Mucosa of descending colon (tissue), 3 donors: Measurements from ENCODE around the gene MRGPRF. TPM values are rescaled to one million over a fixed set of nuclear protein-coding genes. Genes with fewer than 3 reads are reported as not detected.

ENCODE experiments used
- ATAC-seq: fragments of 200-7000 bp; cut with Tn5 transposase; one replicate; pipeline ENCODE4 v1.9.1; 2020; ENCODE audit warnings: mild to moderate bottlenecking, moderate library complexity
- DNase-seq, 3 donors: peaks; one replicate each; pipeline ENCODE4 v3.0.0-alpha.2; 2020
- H3K36me3 ChIP-seq: fragments of 200-600 bp; one replicate; pipeline ENCODE4 v1.8.0; 2021; ENCODE audit warnings: low read depth, mild to moderate bottlenecking
- H3K4me1 ChIP-seq: fragments of 200-600 bp; one replicate; pipeline ENCODE4 v1.8.0; 2021; ENCODE audit warnings: low read depth, mild to moderate bottlenecking
- H3K4me3 ChIP-seq: fragments of 200-600 bp; one replicate; pipeline ENCODE4 v1.8.0; 2021; ENCODE audit warnings: mild to moderate bottlenecking
- H3K9me3 ChIP-seq: fragments of 200-600 bp; one replicate; pipeline ENCODE4 v1.8.0; 2021; ENCODE audit warnings: mild to moderate bottlenecking
- CTCF ChIP-seq: fragments of 200-600 bp; IDR thresholded peaks from one replicate; pipeline ENCODE4 v1.8.0; 2022; ENCODE audit warnings: antibody characterized with exemption, mild to moderate bottlenecking
- intact Hi-C, 2 donors: fragments of 100-400 bp; cut with DNase I in 1 of 2; cut with micrococcal nuclease in 1 of 2; formaldehyde crosslinking; loops; one replicate each; pipeline versions ENCODE4 v1.11.0 to v1.11.1; 2022; cut with DNase I, micrococcal nuclease
- total RNA-seq, 3 donors: library from RNA; stranded (reverse); fragmentation: NEBNext Ultra II Directional in 2 of 3; extraction: Animal tissue kit (Norgen Biotek cat#: 25700) in 2 of 3; gene quantifications; one replicate each; pipeline versions ENCODE4 v1.2.1 to v1.2.4, GENCODE V29; 2021 to 2023
- donor health status: DM: no; HTN: no; CAD: no; lungs with moderate emphysema.
- donor health status: DM: no; HTN: no; CAD: no.
- donor health status: DM: no; HTN: yes; CAD: no.

The MRGPRF gene
- total RNA-seq, 3 donors from 2014 or later = 4.7 to 117 (median 14.2) TPM

- Histone ChIP-seq H3K4me1 (peaks cover 19% of the 10 kb centered on the region), H3K36me3 (no peaks in the 10 kb centered on the region), H3K9me3 (no peaks in the 10 kb centered on the region), H3K4me3 (no peak overlapping the region)
- no peak for TF ChIP-seq CTCF
- DNase-seq (peak in 1 of 3 donors; percentile 26), ATAC-seq (no peak)
- intact Hi-C loops = no loop called here
These were observed 2.6 kb downstream of the MRGPRF start for GRCh38 chr11:69010361-69010891.

- Histone ChIP-seq H3K9me3 (no peaks in the 10 kb centered on the region), H3K4me3 (no peak overlapping the region), H3K4me1 (peaks cover 16% of the 10 kb centered on the region), H3K36me3 (no peaks in the 10 kb centered on the region)
- ATAC-seq (no peak), DNase-seq (peak in 1 of 3 donors; percentile 32)
- intact Hi-C loops = no loop called here
- TF ChIP-seq CTCF = no peak
These were observed 3.4 kb downstream of the MRGPRF start for GRCh38 chr11:69009441-69010211.

GRCh38 chr11:69008737-69009440 lies 4.2 kb downstream of the MRGPRF start:
- no peak for TF ChIP-seq CTCF
- Histone ChIP-seq H3K4me3 (no peak overlapping the region), H3K36me3 (no peaks in the 10 kb centered on the region), H3K4me1 (peaks cover 16% of the 10 kb centered on the region), H3K9me3 (no peaks in the 10 kb centered on the region)
- peak; percentile 76 to 85 (median 76) for DNase-seq
- intact Hi-C loops = no loop called here
- ATAC-seq = peak; percentile 75

- intact Hi-C loops = no loop called here
- ATAC-seq (no peak), DNase-seq (no peak)
These were observed 5.1 kb downstream of the MRGPRF start for GRCh38 chr11:69007975-69008381.

GRCh38 chr11:69006816-69007215 lies 6.2 kb downstream of the MRGPRF start:
- Histone ChIP-seq H3K36me3 (no peaks in the 10 kb centered on the region), H3K9me3 (no peaks in the 10 kb centered on the region), H3K4me3 (no peak overlapping the region), H3K4me1 (peaks cover 16% of the 10 kb centered on the region)
- DNase-seq (no peak), ATAC-seq (no peak)
- no peak for TF ChIP-seq CTCF
- intact Hi-C loops = no loop called here

More at GRCh38 chr11:69007975-69008381, 5.1 kb downstream of the MRGPRF start:
- Histone ChIP-seq H3K4me1 (peaks cover 16% of the 10 kb centered on the region), H3K4me3 (no peak overlapping the region), H3K9me3 (no peaks in the 10 kb centered on the region), H3K36me3 (no peaks in the 10 kb centered on the region)
- no peak for TF ChIP-seq CTCF
